Upper lobe of left lung (tissue), 4 donors: ENCODE data around the gene RAPGEF2.

ENCODE experiments used
- CTCF ChIP-seq, 6 experiments: fragments of 450-650 bp in 4 of 6; fragments of 200-600 bp in 2 of 6; sonication (generic) in 2 of 6; IDR thresholded peaks; one replicate each; pipeline ENCODE4 v1.5.1; 2016 to 2019; ENCODE audit warnings: antibody characterized with exemption in 6 of 6
- EP300 ChIP-seq, 4 donors: sonication (generic); formaldehyde crosslinking; IDR thresholded peaks; one replicate each; pipeline ENCODE4 v1.5.1; 2017; ENCODE audit warnings: antibody characterized with exemption in 4 of 4, control low read depth in 2 of 4
- POLR2A ChIP-seq, 4 donors: fragments of 450-650 bp; IDR thresholded peaks; one replicate each; pipeline ENCODE4 v1.5.1; 2016 to 2017; ENCODE audit warnings: antibody characterized with exemption in 4 of 4, mild to moderate bottlenecking in 2 of 4

- TF ChIP-seq CTCF (IDR thresholded peaks at IDR 0.05) (no peak), EP300 (IDR thresholded peaks at IDR 0.05) (no peak), POLR2A (IDR thresholded peaks at IDR 0.05) (no peak)
These were observed 287.8 kb downstream of the RAPGEF2 start for GRCh38 chr4:159390648-159391047.
